ENCODE measurements around the gene TNC.

GRCh38 chr9:115002371-115003120 lies 115.4 kb downstream of the TNC start:
- no peak for TF ChIP-seq CTCF (IDR thresholded peaks at IDR 0.05 in 2 of 3, conservative IDR thresholded peaks at IDR 0.05 in 1 of 3; ENCODE audit: control insufficient read depth in 2 of 3, extremely low read depth in 1 of 3, insufficient read depth in 1 of 3, low read depth in 3 of 3, low read length in 3 of 3)
- no peak for TF ChIP-seq SUZ12 (IDR thresholded peaks at IDR 0.05; ENCODE audit: unreplicated experiment)
- no peak for TF ChIP-seq EP300 (IDR thresholded peaks at IDR 0.05; ENCODE audit: borderline replicate concordance in 1 of 2, control insufficient read depth in 1 of 2, low read depth in 2 of 2, low read length in 2 of 2)
- no peak for TF ChIP-seq POLR2AphosphoS5 (IDR thresholded peaks at IDR 0.05; ENCODE audit: low read length)
- no peak for TF ChIP-seq ATF2 (IDR thresholded peaks at IDR 0.05; ENCODE audit: low read length)
- TF ChIP-seq CEBPB (IDR thresholded peaks at IDR 0.05; ENCODE audit: borderline replicate concordance in 1 of 2, low read depth in 2 of 2, low read length in 2 of 2) = no peak
- no peak for TF ChIP-seq ZNF24 (IDR thresholded peaks at IDR 0.05)
